Fibroblast of gingiva (primary cell): Measurements from ENCODE around the gene POLR2J.
A peak's percentile ranks its signal among the peaks of the same experiment; 100 is the strongest.
"Not testable (repeated sequence)": the region's sequence is repeated elsewhere in the genome, so short reads cannot be mapped to it uniquely, and the experiment has no call there.

Experiments
- DNase-seq: peaks from one replicate; pipeline ENCODE4 v3.0.0-alpha.2; 2011; ENCODE audit warnings: low read depth

Gene POLR2J

DNA sequence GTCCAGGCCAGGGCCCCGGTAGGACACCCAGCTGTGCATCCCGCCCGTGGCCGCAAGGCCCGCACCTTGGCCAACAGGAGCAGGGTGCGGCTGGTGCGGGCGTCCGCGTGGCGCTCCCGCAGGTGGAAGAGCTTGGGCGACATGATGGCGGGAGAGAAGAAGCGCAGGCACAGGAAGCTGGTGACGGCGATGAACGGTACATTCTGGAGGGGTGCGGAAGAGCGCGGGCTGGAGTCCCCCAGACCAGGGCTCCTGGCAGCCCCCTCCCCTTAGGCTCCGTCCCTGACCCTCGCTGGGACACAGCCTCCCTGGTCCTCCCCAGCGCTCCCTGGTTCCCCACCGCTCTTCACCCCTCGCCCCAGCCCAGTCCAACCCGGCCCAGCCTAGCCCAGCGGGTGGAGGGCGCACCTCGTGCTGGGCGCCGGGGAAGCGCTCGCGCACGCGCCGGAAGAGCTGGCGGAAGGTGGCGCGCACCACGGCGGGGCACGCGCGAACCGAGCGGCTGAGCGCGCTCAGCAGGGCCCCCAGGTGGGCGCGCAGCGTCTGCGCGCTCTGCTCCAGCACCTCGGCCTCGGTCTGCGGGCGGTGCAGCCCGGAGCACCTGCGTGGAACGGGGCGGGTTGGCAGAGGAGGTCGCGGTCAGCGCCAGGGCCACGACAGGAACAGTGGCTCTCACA lies 15.9 kb upstream of the POLR2J start:
- DNase-seq: not testable (repeated sequence)

GRCh38 chr7:102494026-102494425 lies 15.3 kb upstream of the POLR2J start:
- not testable (repeated sequence) for DNase-seq

DNA sequence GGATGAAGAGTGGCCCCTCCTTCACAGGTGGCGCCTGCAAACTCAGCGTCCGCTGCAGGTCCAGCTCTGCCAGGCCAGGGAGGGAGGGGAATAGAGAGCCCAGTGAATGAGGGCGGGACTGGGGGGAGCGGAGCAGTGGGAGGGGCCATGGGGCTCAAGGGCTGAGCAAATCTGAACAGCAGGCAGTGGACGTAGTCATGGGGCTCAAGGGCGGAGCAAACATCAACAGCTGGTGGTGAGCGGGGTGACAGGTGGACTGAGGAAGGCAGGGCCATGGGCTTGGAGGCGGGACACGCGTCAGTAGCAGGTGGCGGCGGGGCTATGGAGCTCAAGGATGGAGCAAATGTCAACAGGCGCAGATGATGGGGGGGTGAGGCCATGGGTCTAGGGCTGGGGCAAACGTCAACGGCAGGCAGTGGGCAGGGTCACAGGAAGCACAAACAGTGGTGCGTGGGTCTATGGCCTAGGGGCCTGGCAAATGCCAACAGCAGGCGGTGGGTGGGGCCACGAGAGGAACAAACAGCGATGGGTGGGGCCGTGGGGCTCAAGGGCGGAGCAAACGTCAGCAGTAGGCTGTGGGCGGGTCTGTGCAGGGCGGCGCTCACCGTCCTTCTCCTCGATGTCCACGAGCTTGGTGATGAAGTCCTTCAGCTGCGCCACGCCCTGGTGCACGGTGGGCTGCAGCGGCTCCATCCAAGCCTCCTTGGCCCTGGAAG lies 14.7 kb upstream of the POLR2J start:
- DNase-seq: not testable (repeated sequence)

- not testable (repeated sequence) for DNase-seq
Measured at GRCh38 chr7:102490529-102491075, 11.9 kb upstream of the POLR2J start.

DNA sequence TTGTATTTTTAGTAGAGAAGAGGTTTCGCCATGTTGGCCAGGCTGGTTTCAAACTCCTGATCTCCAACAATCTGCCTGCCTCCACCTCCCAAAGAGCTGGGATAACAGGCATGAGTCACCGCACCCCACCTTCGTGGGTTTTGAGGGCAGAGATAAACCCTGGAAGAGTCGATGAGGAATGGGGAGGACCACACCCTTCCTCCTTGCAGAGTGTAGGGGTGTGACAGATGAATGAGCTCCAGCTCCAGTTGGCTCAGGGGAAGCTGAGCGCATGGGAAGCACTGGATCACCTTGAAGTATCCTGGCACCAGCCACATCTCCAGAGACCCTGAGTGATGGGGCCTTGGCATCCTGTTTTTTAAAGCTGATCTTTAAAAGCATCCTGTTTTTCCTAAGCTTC lies 5.6 kb upstream of the POLR2J start:
- DNase-seq: not testable (repeated sequence)

DNA sequence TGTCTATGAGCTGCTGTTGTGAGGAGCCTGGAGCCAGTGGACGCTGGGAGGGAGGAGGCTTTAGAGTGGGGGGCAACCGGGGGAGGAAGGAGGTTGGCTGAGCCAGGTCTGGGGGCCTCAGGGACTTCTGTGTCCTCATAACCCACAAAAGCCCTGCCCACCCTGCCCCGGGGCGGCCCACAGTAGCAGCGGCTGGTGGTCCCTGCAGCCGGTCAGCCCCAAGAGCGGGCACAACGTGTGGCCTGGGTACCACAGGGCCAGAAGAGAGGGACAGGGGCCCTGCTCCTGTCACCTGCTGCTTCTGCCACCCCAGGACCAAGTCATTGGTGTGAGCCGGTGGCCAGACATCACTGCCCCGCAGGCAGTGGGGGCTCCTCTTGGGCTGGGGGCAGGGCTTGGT lies 3.2 kb upstream of the POLR2J start:
- not testable (repeated sequence) for DNase-seq

DNA sequence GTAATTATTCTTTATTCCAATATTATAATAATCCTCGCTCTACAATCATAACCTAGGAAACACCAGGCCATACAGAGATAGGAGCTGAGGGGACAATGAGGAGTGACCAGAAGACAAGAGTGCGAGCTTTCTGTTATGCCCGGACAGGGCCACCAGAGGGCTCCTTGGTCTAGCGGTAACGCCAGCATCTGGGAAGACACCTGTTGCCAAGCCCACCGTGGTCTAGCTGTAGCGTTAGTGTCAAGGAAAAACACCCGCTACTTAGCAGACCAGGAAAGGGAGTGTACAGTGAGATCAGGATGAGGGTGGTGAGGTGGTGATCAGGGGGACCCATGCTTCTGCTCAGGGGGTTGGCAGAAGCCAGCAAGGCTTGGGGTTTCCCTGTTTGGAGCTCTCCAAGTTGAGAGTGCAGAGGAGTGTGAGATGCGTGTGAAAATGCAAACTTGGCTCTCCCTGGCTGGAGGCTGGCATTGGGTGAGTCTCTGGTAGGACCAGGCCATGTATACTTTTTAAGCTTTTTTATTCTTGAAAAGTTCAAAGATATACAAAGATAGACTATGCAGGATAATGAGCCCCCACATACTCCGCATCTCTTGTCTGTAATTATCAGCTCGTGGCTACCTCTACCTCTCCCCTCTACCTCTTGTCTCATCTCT lies 1.4 kb upstream of the POLR2J start:
- DNase-seq: not testable (repeated sequence)

GRCh38 chr7:102479209-102479584 lies 475 bp upstream of the POLR2J start:
- DNase-seq: not testable (repeated sequence)

DNA sequence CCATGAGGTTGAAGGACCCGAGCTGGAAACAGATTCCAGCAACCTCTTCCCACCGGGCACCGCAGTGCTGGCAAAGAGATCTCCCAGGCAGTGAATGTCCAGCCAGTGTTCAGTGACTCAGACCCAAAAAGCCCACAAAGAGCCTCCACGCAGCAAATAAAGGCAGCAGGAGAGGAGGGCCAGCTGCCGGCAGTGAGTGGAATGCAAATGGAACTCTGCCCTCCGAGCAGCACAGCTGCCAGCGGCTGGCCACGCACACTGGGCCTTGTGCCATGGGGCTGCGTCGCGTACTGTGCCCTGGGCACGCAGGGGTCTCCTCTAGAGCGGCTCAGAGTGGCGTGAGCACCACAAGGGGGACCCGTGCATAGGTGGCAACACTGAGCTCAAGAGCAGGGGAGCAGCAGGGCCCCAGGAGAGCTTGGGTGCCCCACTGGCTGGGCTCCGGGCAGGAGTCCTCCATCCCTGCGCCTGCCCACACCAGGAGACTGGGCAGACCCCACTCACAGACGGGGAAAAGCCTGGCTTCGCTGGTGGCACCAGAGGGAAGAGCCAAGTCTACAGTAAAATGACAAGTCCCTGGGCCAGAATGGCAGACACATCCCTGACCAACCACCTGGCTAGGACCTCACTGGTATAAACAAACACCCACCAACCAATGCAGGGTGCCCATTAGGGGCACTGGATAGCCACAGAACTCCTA lies 3.8 kb downstream of the POLR2J start:
- peak; percentile 36 for DNase-seq

- DNase-seq: not testable (repeated sequence)
Measured at GRCh38 chr7:102474116-102474515, 4.6 kb downstream of the POLR2J start.

- DNase-seq: no peak
Measured at GRCh38 chr7:102473271-102473991, 5.3 kb downstream of the POLR2J start.

DNA sequence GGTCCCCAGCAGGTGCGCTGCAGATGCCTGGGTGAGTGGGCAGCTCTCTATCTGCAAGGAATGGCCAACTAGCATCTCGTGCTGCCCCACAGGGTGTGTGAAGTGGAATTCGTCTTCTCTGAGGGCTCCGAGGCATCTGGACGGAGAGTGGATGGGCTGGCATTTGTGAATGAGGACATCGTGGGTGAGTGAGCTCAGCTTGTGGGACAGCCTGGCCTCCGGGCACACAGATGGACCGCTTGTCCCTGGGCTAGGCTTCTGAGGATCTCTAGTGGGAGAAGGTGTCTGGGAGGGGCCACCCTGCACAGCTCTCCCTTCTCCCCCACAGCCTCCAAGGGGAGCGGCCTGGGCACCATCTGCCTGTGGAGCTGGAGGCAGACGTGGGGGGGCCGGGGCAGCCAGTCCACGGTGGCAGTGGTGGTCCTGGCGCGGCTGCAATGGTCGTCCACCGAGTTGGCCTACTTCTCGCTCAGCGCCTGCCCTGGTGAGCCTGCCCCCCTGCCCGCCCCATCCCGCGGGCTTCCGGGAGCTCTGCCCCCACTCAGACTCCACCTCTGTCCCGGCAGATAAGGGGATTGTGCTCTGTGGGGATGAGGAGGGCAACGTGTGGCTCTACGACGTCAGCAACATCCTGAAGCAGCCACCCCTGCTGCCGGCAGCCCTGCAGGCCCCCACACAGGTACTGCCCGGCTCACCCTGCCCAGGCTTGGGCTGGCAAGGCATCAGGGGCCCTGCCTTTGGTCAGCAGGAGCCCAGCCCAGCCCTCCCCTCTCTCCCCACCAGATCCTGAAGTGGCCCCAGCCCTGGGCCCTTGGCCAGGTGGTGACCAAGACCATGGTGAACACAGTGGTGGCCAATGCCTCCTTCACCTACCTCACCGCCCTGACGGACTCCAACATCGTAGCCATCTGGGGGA lies 6.3 kb downstream of the POLR2J start:
- DNase-seq: no peak

DNA sequence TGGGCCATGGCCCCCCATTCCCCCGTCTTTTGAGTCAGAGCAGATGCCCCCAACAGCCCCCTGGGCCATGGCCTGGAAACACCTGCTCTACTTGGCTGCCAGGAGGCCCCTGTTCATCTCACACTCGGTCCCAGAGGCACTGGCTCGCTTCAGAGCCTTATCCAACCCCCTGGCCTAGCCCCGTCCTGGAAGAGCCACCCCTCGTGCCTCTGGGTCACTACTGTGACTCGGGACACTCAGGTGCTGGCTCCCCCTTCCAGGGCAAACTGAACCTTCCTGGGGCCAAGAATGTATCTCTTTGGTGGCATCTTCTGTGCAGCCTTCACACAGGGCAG lies 7.0 kb downstream of the POLR2J start:
- no peak for DNase-seq

GRCh38 chr7:102469972-102470825 lies 8.5 kb downstream of the POLR2J start:
- DNase-seq: no peak

- no peak for DNase-seq
Measured at GRCh38 chr7:102469351-102469971, 9.3 kb downstream of the POLR2J start.

DNA sequence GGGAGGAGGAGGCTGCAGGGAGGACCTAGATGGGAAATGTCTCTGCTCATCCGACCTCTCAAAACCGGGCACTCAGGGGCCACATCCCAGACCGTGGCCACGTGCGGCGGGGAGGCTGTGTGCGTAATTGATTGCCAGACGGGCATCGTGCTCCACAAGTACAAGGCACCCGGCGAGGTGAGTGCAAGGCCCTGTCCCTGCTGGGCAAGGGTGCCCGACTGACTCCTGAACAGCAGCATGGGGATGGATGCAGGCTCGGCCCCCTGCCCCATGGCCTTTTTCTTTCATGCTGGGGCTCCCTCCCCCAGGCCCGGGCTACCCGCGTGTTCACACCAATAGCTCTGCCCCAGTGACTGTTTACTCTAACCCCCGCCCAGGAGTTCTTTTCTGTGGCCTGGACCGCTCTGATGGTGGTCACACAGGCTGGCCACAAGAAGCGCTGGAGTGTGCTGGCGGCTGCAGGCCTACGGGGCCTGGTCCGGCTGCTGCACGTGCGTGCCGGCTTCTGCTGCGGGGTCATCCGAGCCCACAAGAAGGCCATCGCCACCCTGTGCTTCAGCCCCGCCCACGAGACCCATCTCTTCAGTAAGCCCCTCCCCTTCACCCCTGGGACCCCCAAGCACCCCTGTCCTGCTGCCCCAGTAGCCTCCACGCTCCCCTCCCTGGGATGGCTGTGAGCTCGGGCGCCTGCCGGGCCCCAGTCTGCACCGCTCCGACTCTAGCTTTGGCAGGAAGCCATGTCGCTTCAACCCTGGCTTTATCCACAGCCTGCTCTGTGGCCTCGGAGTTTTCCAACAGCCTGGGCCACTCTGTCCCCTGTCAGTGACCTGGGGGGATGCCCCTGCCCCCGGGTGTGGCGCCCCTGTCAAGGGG lies 10.0 kb downstream of the POLR2J start:
- no peak for DNase-seq

DNA sequence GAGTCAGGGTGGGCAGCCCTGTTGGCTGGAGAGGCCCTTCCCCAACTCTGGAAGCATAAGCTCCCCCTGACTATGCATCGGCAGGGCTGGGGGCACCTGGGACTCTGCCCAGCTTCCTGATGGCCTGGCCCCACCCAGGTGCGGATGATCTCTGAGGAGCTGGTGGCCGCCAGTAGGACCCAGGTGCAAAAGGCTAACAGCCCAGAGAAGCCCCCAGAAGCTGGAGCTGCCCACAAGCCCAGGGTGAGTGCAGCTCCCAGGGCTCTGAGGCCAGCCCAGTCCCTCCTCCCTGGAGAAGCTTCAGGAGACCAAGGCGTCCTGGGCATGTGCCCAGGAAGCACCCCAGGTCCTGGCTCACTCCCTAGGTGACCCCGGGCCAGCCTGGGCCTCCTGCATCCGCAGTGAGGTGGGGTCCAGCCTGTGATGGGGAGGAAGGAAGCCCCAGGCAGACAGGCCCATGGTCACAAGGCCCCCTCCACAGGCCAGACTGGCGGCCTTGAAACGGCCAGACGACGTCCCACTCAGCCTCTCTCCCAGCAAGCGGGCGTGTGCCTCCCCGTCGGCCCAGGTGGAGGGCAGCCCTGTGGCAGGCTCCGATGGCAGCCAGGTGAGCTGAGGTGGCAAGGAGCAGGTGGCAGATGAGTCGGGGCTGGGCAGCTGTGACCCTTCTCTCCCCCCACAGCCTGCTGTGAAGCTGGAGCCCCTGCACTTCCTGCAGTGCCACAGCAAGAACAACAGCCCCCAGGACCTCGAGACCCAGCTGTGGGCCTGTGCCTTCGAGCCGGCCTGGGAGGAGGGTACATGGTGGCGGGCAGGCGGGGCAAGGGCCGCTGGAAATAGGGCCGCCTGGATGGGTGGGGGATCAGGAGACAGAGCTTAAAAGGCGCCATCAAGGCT lies 10.9 kb downstream of the POLR2J start:
- no peak for DNase-seq
